ENCODE measurements around the gene INAFM1.
A peak's percentile ranks its signal among the peaks of the same experiment; 100 is the strongest.

DNA sequence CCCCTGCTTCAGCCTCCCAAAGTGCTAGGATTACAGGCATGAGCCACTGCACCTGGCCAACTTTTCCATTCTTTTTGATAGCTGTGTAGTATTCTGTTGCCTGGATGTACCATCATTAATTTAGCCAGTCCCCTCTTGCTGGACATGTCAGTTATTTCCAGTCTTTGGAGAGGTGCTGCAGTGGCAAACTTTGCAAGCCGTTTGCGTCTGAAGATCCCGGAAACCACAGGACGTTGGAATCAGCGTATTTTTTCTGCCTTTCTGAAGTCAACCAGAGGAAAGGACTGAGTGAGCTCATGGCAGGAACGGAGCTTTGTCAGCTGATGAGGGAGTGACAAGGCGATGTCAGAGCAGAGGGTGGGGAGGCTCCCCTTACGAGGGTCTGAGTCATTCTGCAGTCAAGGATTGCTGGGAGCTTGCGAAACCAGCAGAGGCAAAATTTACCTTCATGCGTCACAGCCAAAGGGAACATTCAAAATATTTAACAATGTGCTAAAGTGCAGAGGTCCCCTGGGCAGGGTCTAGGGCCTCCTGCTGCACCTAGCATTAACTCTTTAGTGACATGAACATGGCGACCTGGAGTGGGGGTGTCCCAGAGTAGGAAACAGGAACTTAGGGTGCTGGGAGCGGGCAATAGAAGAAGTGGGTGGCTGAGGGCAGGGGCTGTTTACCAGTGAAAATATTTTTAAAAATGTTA lies 40.6 kb downstream of the INAFM1 start:
- no peak for TF ChIP-seq TAF1 (IDR thresholded peaks at IDR 0.05; ENCODE audit: low read depth)
- TF ChIP-seq, protein P1, sequence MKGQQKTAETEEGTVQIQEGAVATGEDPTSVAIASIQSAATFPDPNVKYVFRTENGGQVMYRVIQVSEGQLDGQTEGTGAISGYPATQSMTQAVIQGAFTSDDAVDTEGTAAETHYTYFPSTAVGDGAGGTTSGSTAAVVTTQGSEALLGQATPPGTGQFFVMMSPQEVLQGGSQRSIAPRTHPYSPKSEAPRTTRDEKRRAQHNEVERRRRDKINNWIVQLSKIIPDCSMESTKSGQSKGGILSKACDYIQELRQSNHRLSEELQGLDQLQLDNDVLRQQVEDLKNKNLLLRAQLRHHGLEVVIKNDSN (IDR thresholded peaks at IDR 0.05) = peak; percentile 53; the same call in 1 of the 2 replicates
- TF ChIP-seq, protein P2, sequence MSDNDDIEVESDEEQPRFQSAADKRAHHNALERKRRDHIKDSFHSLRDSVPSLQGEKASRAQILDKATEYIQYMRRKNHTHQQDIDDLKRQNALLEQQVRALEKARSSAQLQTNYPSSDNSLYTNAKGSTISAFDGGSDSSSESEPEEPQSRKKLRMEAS (IDR thresholded peaks at IDR 0.05) = no peak
- TF ChIP-seq EP300 (IDR thresholded peaks at IDR 0.05; ENCODE audit: borderline replicate concordance) = no peak
- no peak for TF ChIP-seq RAD21 (IDR thresholded peaks at IDR 0.05; ENCODE audit: low read depth)
- 0 out of 2 replicates have a peak, but pooled peaks have one; percentile 5 for TF ChIP-seq YY1 (IDR thresholded peaks at IDR 0.05; ENCODE audit: low read depth)
- TF ChIP-seq, protein P3, sequence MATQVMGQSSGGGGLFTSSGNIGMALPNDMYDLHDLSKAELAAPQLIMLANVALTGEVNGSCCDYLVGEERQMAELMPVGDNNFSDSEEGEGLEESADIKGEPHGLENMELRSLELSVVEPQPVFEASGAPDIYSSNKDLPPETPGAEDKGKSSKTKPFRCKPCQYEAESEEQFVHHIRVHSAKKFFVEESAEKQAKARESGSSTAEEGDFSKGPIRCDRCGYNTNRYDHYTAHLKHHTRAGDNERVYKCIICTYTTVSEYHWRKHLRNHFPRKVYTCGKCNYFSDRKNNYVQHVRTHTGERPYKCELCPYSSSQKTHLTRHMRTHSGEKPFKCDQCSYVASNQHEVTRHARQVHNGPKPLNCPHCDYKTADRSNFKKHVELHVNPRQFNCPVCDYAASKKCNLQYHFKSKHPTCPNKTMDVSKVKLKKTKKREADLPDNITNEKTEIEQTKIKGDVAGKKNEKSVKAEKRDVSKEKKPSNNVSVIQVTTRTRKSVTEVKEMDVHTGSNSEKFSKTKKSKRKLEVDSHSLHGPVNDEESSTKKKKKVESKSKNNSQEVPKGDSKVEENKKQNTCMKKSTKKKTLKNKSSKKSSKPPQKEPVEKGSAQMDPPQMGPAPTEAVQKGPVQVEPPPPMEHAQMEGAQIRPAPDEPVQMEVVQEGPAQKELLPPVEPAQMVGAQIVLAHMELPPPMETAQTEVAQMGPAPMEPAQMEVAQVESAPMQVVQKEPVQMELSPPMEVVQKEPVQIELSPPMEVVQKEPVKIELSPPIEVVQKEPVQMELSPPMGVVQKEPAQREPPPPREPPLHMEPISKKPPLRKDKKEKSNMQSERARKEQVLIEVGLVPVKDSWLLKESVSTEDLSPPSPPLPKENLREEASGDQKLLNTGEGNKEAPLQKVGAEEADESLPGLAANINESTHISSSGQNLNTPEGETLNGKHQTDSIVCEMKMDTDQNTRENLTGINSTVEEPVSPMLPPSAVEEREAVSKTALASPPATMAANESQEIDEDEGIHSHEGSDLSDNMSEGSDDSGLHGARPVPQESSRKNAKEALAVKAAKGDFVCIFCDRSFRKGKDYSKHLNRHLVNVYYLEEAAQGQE (IDR thresholded peaks at IDR 0.05; ENCODE audit: low read depth) = no peak
- peak; percentile 31; the same call in 1 of the 2 replicates for TF ChIP-seq TEAD4 (IDR thresholded peaks at IDR 0.05)

Measured in Ishikawa (cell line).